Measurements from ENCODE around the gene DGKZ. TPM values are rescaled to one million over a fixed set of nuclear protein-coding genes. Genes with fewer than 3 reads are reported as not detected.

Gene DGKZ
- polyA plus RNA-seq, 3 donors, result 30.4 to 217 (median 33.4) TPM

GRCh38 chr11:46345881-46346484 lies 1.3 kb upstream of the DGKZ start:
- intact Hi-C loops (cut with micrococcal nuclease), result loop anchor here in 1 of 2 donors (10.0 kb wide), 1 partner anchor 221 kb away; the partner anchor contains the start of gene PHF21A
- H3K79me2 ChIP-seq (ENCODE audit: insufficient read depth, low read length), result peaks cover 74% of the 10 kb centered on the region
- H3K9me3 Mint-ChIP-seq, result peaks cover 0 to 4% (median 0%) of the 10 kb centered on the region in 7 donors
- peaks cover 86% of the 10 kb centered on the region for H3K4me1 Mint-ChIP-seq
- no peaks in the 10 kb centered on the region for H3K27me3 ChIP-seq (ENCODE audit: control insufficient read depth in 2 of 2, insufficient read depth in 2 of 2, low read length in 2 of 2)
- H3K27ac Mint-ChIP-seq, result peak overlapping the region; percentile 95 to 99 (median 96)
- H3K36me3 ChIP-seq (replicated peaks in 1 of 2; ENCODE audit: control insufficient read depth in 1 of 2, insufficient read depth in 2 of 2, low read length in 2 of 2), result peaks cover 12 to 14% of the 10 kb centered on the region in 2 donors
- peaks cover 7 to 34% of the 10 kb centered on the region in 2 donors for H3K36me3 Mint-ChIP-seq
- H3K4me3 Mint-ChIP-seq, result peak overlapping the region; percentile 96 to 100
- H4K20me1 ChIP-seq (ENCODE audit: insufficient read depth, low read length), result peaks cover 55% of the 10 kb centered on the region
- no peaks in the 10 kb centered on the region for H3K9me3 ChIP-seq (replicated peaks in 1 of 2; ENCODE audit: control insufficient read depth in 1 of 2, insufficient read depth in 1 of 2, low read length in 2 of 2)
- peak overlapping the region; percentile 72 for H2AFZ ChIP-seq (ENCODE audit: insufficient read depth, low read depth, low read length, poor library complexity, severe bottlenecking)
- DNase-seq, result peak in 2 of 3 donors; percentile 62 to 67
- TF ChIP-seq CTCF (IDR thresholded peaks at IDR 0.05), result no peak
- peak overlapping the region; percentile 88 to 98 (median 92) for H3K4me3 ChIP-seq (replicated peaks in 1 of 3; ENCODE audit: low read depth in 2 of 3, low read length in 3 of 3)
- peak overlapping the region; percentile 86 to 93 for H3K27ac ChIP-seq (ENCODE audit: low read depth in 1 of 2, low read length in 2 of 2)
- WGBS (ENCODE audit: insufficient coverage), result 0% methylated on average over 5 of the region's 10 CpGs
- H3K4me2 ChIP-seq (replicated peaks; ENCODE audit: extremely low read depth, low read length, poor library complexity, severe bottlenecking), result peak overlapping the region; percentile 93
- H3K9ac ChIP-seq (ENCODE audit: insufficient read depth, low read length, poor library complexity, severe bottlenecking), result peak overlapping the region; percentile 86
- H3K27me3 Mint-ChIP-seq (ENCODE audit: low read depth in 3 of 3), result peaks cover 0 to 3% (median 3%) of the 10 kb centered on the region in 3 donors
- peaks cover 74 to 85% of the 10 kb centered on the region in 2 donors for H3K4me1 ChIP-seq (ENCODE audit: control insufficient read depth in 1 of 2, insufficient read depth in 2 of 2, low read length in 2 of 2)

- Histone ChIP-seq H4K20me1 (ENCODE audit: insufficient read depth, low read length) (peaks cover 73% of the 10 kb centered on the region), H3K4me2 (replicated peaks; ENCODE audit: extremely low read depth, low read length, poor library complexity, severe bottlenecking) (peak overlapping the region; percentile 86), H3K27me3 (ENCODE audit: control insufficient read depth in 2 of 2, insufficient read depth in 2 of 2, low read length in 2 of 2) (no peaks in the 10 kb centered on the region), H3K9ac (ENCODE audit: insufficient read depth, low read length, poor library complexity, severe bottlenecking) (peak overlapping the region; percentile 57), H2AFZ (ENCODE audit: insufficient read depth, low read depth, low read length, poor library complexity, severe bottlenecking) (no peak overlapping the region), H3K9me3 (replicated peaks in 1 of 2; ENCODE audit: control insufficient read depth in 1 of 2, insufficient read depth in 1 of 2, low read length in 2 of 2) (no peaks in the 10 kb centered on the region), H3K36me3 (replicated peaks in 1 of 2; ENCODE audit: control insufficient read depth in 1 of 2, insufficient read depth in 2 of 2, low read length in 2 of 2) (peaks cover 17 to 24% of the 10 kb centered on the region in 2 donors), H3K27ac (ENCODE audit: low read depth in 1 of 2, low read length in 2 of 2) (peak overlapping the region in 1 of 2 donors; percentile 63), H3K4me1 (ENCODE audit: control insufficient read depth in 1 of 2, insufficient read depth in 2 of 2, low read length in 2 of 2) (peaks cover 73 to 85% of the 10 kb centered on the region in 2 donors), H3K79me2 (ENCODE audit: insufficient read depth, low read length) (peaks cover 92% of the 10 kb centered on the region), H3K4me3 (replicated peaks in 1 of 3; ENCODE audit: low read depth in 2 of 3, low read length in 3 of 3) (peak overlapping the region; percentile 66 to 84 (median 66))
- peaks cover 0 to 4% (median 0%) of the 10 kb centered on the region in 7 donors for H3K9me3 Mint-ChIP-seq
- H3K4me3 Mint-ChIP-seq, result peak overlapping the region; percentile 78 to 85
- H3K36me3 Mint-ChIP-seq, result peaks cover 10 to 45% of the 10 kb centered on the region in 2 donors
- WGBS (ENCODE audit: insufficient coverage), result 4% methylated on average over 62 of the region's 63 CpGs
- no peak for DNase-seq
- H3K27ac Mint-ChIP-seq, result peak overlapping the region in 6 of 7 donors; percentile 11 to 85 (median 76)
- H3K27me3 Mint-ChIP-seq (ENCODE audit: low read depth in 3 of 3), result peaks cover 0 to 1% (median 0%) of the 10 kb centered on the region in 3 donors
- no peak for TF ChIP-seq CTCF (IDR thresholded peaks at IDR 0.05)
- intact Hi-C loops (cut with micrococcal nuclease), result loop anchor here in 1 of 2 donors (10.0 kb wide), 1 partner anchor 223 kb away; the partner anchor contains the start of gene PHF21A
- peaks cover 83% of the 10 kb centered on the region for H3K4me1 Mint-ChIP-seq
Measured at GRCh38 chr11:46347637-46348311, 511 bp downstream of the DGKZ start.

All from CD14-positive monocyte (primary cell).